Choroid plexus epithelial cell (primary cell): ENCODE measurements around the gene GALNT13.

Experiments
- DNase-seq: peaks from one replicate; pipeline ENCODE4 v3.0.0-alpha.2; 2010; ENCODE audit warnings: low read depth
- H3K4me3 ChIP-seq: 2 replicates; pipeline ENCODE4 v1.5.1; 2011; ENCODE audit warnings: low read depth, mild to moderate bottlenecking, control low read depth, low read length, moderate library complexity
- TF ChIP-seq, protein P1 (sequence below): conservative IDR thresholded peaks from 2 replicates; pipeline ENCODE4 v1.5.1; 2011; ENCODE audit warnings: low read depth, mild to moderate bottlenecking, control low read depth, inconsistent platforms, low read length, moderate library complexity

The GALNT13 gene

DNA sequence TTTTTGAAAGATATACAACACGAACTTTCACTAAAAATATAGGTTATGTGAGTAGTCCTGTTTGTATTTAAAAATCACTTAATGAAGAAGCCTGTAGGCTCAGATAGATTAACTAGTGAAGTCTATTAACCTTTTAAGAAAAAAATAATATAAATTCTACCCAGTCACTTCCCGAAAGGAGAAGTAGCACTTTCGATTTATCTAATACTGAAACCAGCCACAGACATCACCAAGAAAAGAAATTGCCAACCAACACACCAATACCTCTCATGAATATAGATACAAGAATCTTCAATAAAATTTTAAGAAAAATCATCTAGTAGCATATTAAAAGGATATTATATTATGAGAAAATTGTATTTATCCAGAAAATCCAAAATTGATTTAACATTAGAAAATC is 160.5 kb downstream of the GALNT13 start:
- no peak for DNase-seq
- no peak overlapping the region for H3K4me3 ChIP-seq
- TF ChIP-seq, protein P1, sequence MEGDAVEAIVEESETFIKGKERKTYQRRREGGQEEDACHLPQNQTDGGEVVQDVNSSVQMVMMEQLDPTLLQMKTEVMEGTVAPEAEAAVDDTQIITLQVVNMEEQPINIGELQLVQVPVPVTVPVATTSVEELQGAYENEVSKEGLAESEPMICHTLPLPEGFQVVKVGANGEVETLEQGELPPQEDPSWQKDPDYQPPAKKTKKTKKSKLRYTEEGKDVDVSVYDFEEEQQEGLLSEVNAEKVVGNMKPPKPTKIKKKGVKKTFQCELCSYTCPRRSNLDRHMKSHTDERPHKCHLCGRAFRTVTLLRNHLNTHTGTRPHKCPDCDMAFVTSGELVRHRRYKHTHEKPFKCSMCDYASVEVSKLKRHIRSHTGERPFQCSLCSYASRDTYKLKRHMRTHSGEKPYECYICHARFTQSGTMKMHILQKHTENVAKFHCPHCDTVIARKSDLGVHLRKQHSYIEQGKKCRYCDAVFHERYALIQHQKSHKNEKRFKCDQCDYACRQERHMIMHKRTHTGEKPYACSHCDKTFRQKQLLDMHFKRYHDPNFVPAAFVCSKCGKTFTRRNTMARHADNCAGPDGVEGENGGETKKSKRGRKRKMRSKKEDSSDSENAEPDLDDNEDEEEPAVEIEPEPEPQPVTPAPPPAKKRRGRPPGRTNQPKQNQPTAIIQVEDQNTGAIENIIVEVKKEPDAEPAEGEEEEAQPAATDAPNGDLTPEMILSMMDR: no peak

DNA sequence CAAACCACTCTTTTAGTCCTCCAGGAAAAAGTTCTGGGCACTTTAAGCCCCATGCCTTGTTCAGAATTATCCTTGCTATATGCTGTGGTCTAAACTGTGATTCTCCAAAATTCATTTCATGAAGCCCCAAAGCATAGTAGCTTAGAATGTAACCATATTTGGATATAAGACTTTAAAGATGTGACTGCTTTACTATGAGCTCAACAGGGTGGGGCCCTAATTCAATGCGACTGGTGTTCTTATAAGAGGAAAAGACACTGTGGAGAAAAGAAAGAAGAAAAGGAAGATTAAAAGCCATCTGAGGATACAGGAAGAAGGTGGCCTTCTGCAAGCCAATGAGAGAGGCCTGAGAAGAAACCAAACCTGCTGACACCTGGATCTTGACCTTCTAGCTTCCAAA is 174.8 kb downstream of the GALNT13 start:
- DNase-seq: no peak
- TF ChIP-seq, protein P1: no peak
- no peak overlapping the region for H3K4me3 ChIP-seq

DNA sequence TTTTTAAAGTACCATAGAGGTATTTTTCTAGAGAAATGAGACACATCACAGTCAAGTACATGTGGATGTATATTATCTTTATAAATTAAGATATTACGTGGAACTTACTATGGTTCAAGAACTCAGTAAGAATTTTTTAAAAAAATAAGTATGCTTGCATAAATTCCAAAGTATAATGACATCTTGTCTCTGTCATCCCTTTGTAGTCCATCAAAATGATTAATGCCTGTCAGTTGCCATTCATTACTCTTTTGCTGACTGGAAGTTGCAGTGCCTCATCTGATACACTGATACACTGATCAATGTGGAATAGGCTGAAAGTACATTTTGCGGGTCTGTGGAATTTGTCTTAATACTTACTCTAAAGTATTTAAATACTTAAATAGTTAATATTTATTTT is 177.2 kb downstream of the GALNT13 start:
- H3K4me3 ChIP-seq: no peak overlapping the region
- no peak for DNase-seq
- TF ChIP-seq, protein P1: no peak

DNA sequence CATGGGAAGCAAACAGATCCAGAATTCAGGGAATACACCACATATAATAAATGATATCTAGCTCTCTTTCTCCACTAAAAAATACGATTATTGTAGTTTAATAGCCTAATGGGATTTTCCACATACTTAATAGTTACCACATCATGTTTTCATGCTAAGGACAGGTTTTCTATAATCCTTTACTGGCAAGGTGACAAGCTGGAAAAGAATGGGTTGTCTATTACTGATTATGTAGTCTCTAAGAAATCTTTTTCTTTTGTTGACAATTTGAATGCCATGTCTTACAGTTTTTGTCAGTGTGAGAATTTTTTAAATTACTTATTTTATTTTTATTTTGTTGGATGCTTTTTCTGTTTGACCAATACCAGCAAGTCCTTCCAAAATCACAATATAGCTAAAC is 177.8 kb downstream of the GALNT13 start:
- no peak for DNase-seq
- no peak overlapping the region for H3K4me3 ChIP-seq
- TF ChIP-seq, protein P1: no peak

DNA sequence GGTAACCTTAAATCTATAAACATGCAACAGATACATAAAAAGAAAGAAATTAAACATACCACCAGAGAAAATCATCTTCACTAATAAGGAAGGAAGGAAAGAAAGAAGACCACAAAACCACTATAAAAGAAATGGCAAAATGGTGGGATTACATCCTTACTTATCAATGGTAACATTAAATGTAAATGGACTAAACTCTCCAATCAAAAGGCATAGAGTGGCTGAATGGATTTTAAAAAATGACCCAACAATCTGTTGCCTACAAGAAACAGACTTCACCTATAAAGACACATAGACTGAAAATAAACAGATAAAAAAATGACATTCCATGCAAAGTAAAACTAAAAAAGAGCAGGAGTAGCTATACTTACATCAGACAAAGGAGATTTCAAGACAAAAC is 195.4 kb downstream of the GALNT13 start:
- TF ChIP-seq, protein P1: no peak
- no peak for DNase-seq
- H3K4me3 ChIP-seq: no peak overlapping the region

DNA sequence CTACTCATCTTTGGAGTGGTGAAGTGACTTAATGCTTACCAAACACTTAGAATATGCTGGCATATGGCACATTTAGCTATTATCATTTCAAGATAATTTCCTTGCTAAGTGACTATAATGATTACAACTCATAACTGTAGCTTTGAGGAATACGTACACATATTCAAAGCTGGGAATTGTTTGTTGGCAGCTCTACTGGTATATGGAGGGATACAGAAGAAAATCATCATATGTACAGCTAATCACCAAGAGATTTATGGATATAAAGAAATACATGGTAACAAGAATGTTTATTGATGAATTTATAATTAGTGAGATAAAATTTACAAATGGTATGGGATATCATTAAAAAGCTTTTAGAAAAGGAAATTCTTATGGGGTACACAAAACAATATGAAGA is 207.2 kb downstream of the GALNT13 start:
- H3K4me3 ChIP-seq: no peak overlapping the region
- DNase-seq: no peak
- TF ChIP-seq, protein P1: no peak

DNA sequence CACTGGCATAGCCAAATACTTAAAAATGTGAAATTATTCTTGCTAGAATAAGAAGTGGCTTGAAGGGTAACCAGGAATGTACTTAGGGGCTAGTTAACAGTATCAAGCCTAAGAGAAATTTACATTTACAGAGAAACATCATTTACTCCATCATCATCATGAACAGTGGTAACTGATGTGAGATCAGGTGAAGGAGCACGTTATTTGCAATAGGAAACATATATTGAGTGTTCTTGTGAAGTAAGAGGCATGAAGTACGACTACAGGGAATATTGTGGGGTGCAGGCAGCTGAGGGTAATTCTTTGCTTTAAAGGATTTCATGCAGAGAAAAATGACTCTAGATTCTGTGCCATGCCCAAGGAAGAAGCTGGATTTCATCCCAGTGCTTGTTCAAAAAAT is 220.8 kb downstream of the GALNT13 start:
- no peak for DNase-seq
- no peak overlapping the region for H3K4me3 ChIP-seq
- TF ChIP-seq, protein P1: no peak
